Ascending aorta (tissue), 2 donors: ENCODE measurements around the gene PGM1. TPM values are rescaled to one million over a fixed set of nuclear protein-coding genes. Genes with fewer than 3 reads are reported as not detected.

Source experiments
- DNase-seq, 2 donors: peaks; one replicate each; pipeline ENCODE4 v3.0.0-alpha.2; 2019; ENCODE audit warnings: low spot score in 2 of 2
- H3K27ac ChIP-seq, 2 donors: fragments of 200-600 bp; sonication (generic); one replicate each; pipeline ENCODE4 v1.5.1; 2016 to 2017; ENCODE audit warnings: mild to moderate bottlenecking in 1 of 2
- H3K27me3 ChIP-seq: fragments of 200-600 bp; sonication (generic); one replicate; pipeline ENCODE4 v1.5.1; 2017
- H3K36me3 ChIP-seq, 2 donors: fragments of 200-600 bp; sonication (generic); one replicate each; pipeline ENCODE4 v1.5.1; 2016
- H3K4me1 ChIP-seq, 2 donors: fragments of 200-600 bp; sonication (generic); one replicate each; pipeline ENCODE4 v1.5.1; 2016 to 2017; ENCODE audit warnings: mild to moderate bottlenecking in 1 of 2
- H3K4me3 ChIP-seq, 2 donors: fragments of 200-600 bp; sonication (generic); one replicate each; pipeline ENCODE4 v1.5.1; 2016 to 2017; ENCODE audit warnings: mild to moderate bottlenecking in 1 of 2
- H3K9me3 ChIP-seq, 2 donors: fragments of 200-600 bp; sonication (generic); one replicate each; pipeline ENCODE4 v1.5.1; 2016
- intact Hi-C: fragments of 100-400 bp; cut with DNase I; formaldehyde crosslinking; loops from one replicate; pipeline ENCODE4 v1.15.1; 2023
- total RNA-seq: library from RNA; depleted of rRNA; stranded (reverse); fragments of >200 nt; gene quantifications from one replicate; pipeline ENCODE4 v1.1.0, GENCODE V29; 2016
- TF ChIP-seq, protein P1 (sequence below), 3 experiments: fragments of 200-600 bp in 2 of 3; fragments of 450-650 bp in 1 of 3; sonication (generic) in 2 of 3; IDR thresholded peaks; one replicate each; pipeline ENCODE4 v1.5.1; 2016 to 2019; ENCODE audit warnings: antibody characterized with exemption in 3 of 3, mild to moderate bottlenecking in 1 of 3, moderate library complexity in 1 of 3

Gene PGM1
- total RNA-seq, 1 donor from 2014 or later = 23.7 TPM

- intact Hi-C loops = no loop called here
These were observed 8.3 kb downstream of the PGM1 start for GRCh38 chr1:63601463-63601862.

DNA sequence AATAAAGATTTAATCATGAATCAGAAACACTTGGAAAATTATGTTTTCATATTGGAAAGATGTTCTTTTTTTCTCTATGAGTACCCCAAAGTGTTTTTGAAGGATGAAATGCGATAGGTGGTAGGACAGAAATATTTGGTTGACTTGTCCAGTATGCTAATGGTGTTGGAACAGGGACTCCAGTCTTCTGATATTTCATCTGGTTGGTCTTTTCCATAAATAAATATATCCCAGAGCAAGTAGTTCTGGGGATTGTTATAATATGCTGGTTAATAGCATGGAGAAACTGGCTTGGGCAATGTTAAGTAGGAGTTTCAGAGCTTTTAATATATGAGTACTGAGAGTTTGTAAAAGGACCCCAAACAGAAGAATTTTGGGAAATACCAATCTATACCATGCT is 8.7 kb downstream of the PGM1 start:
- intact Hi-C loops = no loop called here
- Histone ChIP-seq H3K27ac (no peak overlapping the region), H3K4me1 (no peaks in the 10 kb centered on the region), H3K9me3 (no peaks in the 10 kb centered on the region), H3K4me3 (no peak overlapping the region), H3K36me3 (no peaks in the 10 kb centered on the region), H3K27me3 (no peaks in the 10 kb centered on the region)
- TF ChIP-seq, protein P1, sequence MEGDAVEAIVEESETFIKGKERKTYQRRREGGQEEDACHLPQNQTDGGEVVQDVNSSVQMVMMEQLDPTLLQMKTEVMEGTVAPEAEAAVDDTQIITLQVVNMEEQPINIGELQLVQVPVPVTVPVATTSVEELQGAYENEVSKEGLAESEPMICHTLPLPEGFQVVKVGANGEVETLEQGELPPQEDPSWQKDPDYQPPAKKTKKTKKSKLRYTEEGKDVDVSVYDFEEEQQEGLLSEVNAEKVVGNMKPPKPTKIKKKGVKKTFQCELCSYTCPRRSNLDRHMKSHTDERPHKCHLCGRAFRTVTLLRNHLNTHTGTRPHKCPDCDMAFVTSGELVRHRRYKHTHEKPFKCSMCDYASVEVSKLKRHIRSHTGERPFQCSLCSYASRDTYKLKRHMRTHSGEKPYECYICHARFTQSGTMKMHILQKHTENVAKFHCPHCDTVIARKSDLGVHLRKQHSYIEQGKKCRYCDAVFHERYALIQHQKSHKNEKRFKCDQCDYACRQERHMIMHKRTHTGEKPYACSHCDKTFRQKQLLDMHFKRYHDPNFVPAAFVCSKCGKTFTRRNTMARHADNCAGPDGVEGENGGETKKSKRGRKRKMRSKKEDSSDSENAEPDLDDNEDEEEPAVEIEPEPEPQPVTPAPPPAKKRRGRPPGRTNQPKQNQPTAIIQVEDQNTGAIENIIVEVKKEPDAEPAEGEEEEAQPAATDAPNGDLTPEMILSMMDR (IDR thresholded peaks at IDR 0.05) = no peak
- DNase-seq = no peak

More at GRCh38 chr1:63601463-63601862, 8.3 kb downstream of the PGM1 start:
- H3K36me3 ChIP-seq = no peaks in the 10 kb centered on the region
- no peaks in the 10 kb centered on the region for H3K27me3 ChIP-seq
- H3K27ac ChIP-seq = no peak overlapping the region
- TF ChIP-seq, protein P1 (IDR thresholded peaks at IDR 0.05) = no peak
- H3K4me1 ChIP-seq = no peaks in the 10 kb centered on the region
- H3K4me3 ChIP-seq = no peak overlapping the region
- no peaks in the 10 kb centered on the region for H3K9me3 ChIP-seq
- no peak for DNase-seq

DNA sequence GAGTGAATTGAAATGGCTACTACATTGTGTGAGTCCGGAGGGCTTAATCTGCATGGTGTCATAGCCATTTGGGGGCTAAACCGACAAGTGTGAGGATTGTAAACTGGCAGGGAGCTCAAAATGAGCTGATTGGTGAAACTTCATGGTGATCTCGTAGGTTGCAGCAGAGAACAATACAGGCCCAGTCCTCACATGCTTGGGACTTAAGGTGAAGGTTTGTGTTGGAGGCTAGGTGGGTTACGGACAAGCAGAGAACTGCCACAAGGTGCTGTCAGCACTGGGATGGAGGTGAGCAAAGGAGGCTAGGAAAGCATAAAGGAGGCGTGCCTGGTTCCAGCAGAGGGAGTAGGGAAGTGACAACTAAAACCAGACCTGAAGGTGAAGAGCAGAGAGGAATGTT is 9.4 kb downstream of the PGM1 start:
- no peaks in the 10 kb centered on the region for H3K27me3 ChIP-seq
- H3K36me3 ChIP-seq = no peaks in the 10 kb centered on the region
- intact Hi-C loops = no loop called here
- no peaks in the 10 kb centered on the region for H3K4me1 ChIP-seq
- H3K27ac ChIP-seq = no peak overlapping the region
- H3K4me3 ChIP-seq = no peak overlapping the region
- no peak for DNase-seq
- TF ChIP-seq, protein P1 (IDR thresholded peaks at IDR 0.05) = no peak
- no peaks in the 10 kb centered on the region for H3K9me3 ChIP-seq

- intact Hi-C loops = no loop called here
These were observed 10.6 kb downstream of the PGM1 start for GRCh38 chr1:63603810-63604209.

GRCh38 chr1:63607322-63607721 is 14.1 kb downstream of the PGM1 start:
- Histone ChIP-seq H3K27ac (no peak overlapping the region), H3K27me3 (no peaks in the 10 kb centered on the region), H3K36me3 (no peaks in the 10 kb centered on the region), H3K4me1 (peaks cover 0 to 7% of the 10 kb centered on the region in 2 donors), H3K9me3 (no peaks in the 10 kb centered on the region), H3K4me3 (no peak overlapping the region)
- DNase-seq = no peak
- intact Hi-C loops = no loop called here
- TF ChIP-seq, protein P1 (IDR thresholded peaks at IDR 0.05) = no peak

More at GRCh38 chr1:63603810-63604209, 10.6 kb downstream of the PGM1 start:
- TF ChIP-seq, protein P1 (IDR thresholded peaks at IDR 0.05) = no peak
- Histone ChIP-seq H3K27ac (no peak overlapping the region), H3K27me3 (no peaks in the 10 kb centered on the region), H3K9me3 (no peaks in the 10 kb centered on the region), H3K4me1 (no peaks in the 10 kb centered on the region), H3K36me3 (no peaks in the 10 kb centered on the region), H3K4me3 (no peak overlapping the region)
- no peak for DNase-seq

GRCh38 chr1:63611231-63611630 is 18.0 kb downstream of the PGM1 start:
- no peak overlapping the region for H3K4me3 ChIP-seq
- TF ChIP-seq, protein P1 (IDR thresholded peaks at IDR 0.05) = no peak
- intact Hi-C loops = no loop called here
- H3K27me3 ChIP-seq = no peaks in the 10 kb centered on the region
- H3K36me3 ChIP-seq = no peaks in the 10 kb centered on the region
- no peaks in the 10 kb centered on the region for H3K9me3 ChIP-seq
- H3K27ac ChIP-seq = no peak overlapping the region
- peaks cover 0 to 10% of the 10 kb centered on the region in 2 donors for H3K4me1 ChIP-seq
- no peak for DNase-seq
